Esophagus muscularis mucosa (tissue), 4 donors: Measurements from ENCODE around the gene UBE2J2.

Experiments used
- CTCF ChIP-seq, 3 experiments: fragments of 200-600 bp in 2 of 3; fragments of 450-650 bp in 1 of 3; sonication (generic) in 2 of 3; IDR thresholded peaks; one replicate each; pipeline ENCODE4 v1.5.1; 2017 to 2019; ENCODE audit warnings: antibody characterized with exemption in 3 of 3, mild to moderate bottlenecking in 2 of 3, moderate library complexity in 1 of 3
- EP300 ChIP-seq: sonication (generic); formaldehyde crosslinking; IDR thresholded peaks from one replicate; pipeline ENCODE4 v1.6.1; 2017; ENCODE audit warnings: antibody characterized with exemption
- POLR2A ChIP-seq: fragments of 450-650 bp; IDR thresholded peaks from one replicate; pipeline ENCODE4 v1.6.1; 2017; ENCODE audit warnings: antibody characterized with exemption, moderate library complexity, mild to moderate bottlenecking, low read depth
- POLR2AphosphoS5 ChIP-seq, 2 donors: sonication (generic); formaldehyde crosslinking; IDR thresholded peaks; one replicate each; pipeline ENCODE4 v1.6.1; 2017; ENCODE audit warnings: antibody characterized with exemption in 2 of 2

GRCh38 chr1:1317420-1317819 lies 43.8 kb upstream of the UBE2J2 start:
- TF ChIP-seq CTCF (IDR thresholded peaks at IDR 0.05) (no peak), POLR2A (no peak), POLR2AphosphoS5 (IDR thresholded peaks at IDR 0.05) (no peak), EP300 (no peak)
